SJCRH30 (cell line): ENCODE measurements around the gene KIAA0753. TPM values are rescaled to one million over a fixed set of nuclear protein-coding genes. Genes with fewer than 3 reads are reported as not detected.
"Not testable (repeated sequence)": the region's sequence is repeated elsewhere in the genome, so short reads cannot be mapped to it uniquely, and the experiment has no call there.

Source experiments
- DNase-seq, 2 experiments: peaks; one replicate each; pipeline ENCODE4 v3.0.0-alpha.2; 2015 to 2020
- H3K27ac ChIP-seq: fragments of 250-450 bp; sonication (Bioruptor Pico); 2 replicates; pipeline ENCODE4 v1.5.1; 2020; ENCODE audit warnings: mild to moderate bottlenecking, moderate library complexity
- H3K27me3 ChIP-seq: fragments of 250-450 bp; sonication (Bioruptor Pico); 2 replicates; pipeline ENCODE4 v1.5.1; 2020; ENCODE audit warnings: mild to moderate bottlenecking, moderate library complexity
- H3K36me3 ChIP-seq: fragments of 250-450 bp; sonication (Bioruptor Pico); 2 replicates; pipeline ENCODE4 v1.5.1; 2020; ENCODE audit warnings: mild to moderate bottlenecking, moderate library complexity
- H3K4me1 ChIP-seq: fragments of 250-450 bp; sonication (Bioruptor Pico); 2 replicates; pipeline ENCODE4 v1.5.1; 2020; ENCODE audit warnings: mild to moderate bottlenecking, moderate library complexity
- H3K4me3 ChIP-seq: fragments of 250-450 bp; sonication (Bioruptor Pico); 2 replicates; pipeline ENCODE4 v1.5.1; 2020; ENCODE audit warnings: mild to moderate bottlenecking, moderate library complexity
- H3K9me3 ChIP-seq: fragments of 250-450 bp; sonication (Bioruptor Pico); replicated peaks from 2 replicates; pipeline ENCODE4 v1.5.1; 2020; ENCODE audit warnings: mild to moderate bottlenecking, moderate library complexity
- total RNA-seq: library from RNA; depleted of rRNA; stranded (reverse); fragments of >200 nt; shearing (Covaris generic); gene quantifications from 2 replicates; pipeline ENCODE4 v1.2.3, GENCODE V29; 2014

KIAA0753 gene
- total RNA-seq, 1 experiment from 2014 or later, result 14.3 TPM

DNA sequence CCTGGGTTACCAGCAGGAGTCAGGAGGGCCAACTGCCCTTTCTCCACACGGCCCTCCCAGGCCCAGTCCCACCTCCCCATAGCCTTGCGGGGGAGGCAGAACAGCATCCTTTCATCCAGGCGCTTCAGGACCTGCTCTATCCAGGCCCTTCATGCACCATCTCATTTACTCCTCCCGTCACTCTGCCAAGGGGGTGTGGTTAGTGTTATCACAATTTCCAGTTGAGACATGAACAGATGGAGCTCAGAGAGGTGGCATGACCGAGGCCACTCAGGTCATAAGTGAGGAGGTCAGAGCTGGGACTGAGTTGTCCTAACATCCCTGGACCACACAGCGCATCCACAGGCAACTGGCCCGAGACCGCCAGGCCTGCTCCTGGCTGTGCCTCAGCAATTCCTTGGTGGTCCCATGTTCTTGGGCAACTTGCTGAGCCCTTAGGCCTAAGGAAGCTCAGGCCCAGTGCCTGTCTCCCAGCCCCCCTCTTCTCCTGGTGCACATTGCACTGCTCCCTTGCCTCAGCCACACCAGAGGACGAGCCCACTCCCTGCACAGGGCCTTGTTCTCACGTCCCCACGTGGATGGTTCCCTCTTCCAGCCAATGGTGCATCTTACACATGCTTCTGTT, 34.8 kb upstream of the KIAA0753 start:
- Histone ChIP-seq H3K4me3 (no peak overlapping the region), H3K4me1 (no peaks in the 10 kb centered on the region), H3K36me3 (no peaks in the 10 kb centered on the region), H3K27me3 (peaks cover 5% of the 10 kb centered on the region; the same call in 1 of the 2 replicates), H3K27ac (no peak overlapping the region), H3K9me3 (no peaks in the 10 kb centered on the region)
- DNase-seq, result no peak

DNA sequence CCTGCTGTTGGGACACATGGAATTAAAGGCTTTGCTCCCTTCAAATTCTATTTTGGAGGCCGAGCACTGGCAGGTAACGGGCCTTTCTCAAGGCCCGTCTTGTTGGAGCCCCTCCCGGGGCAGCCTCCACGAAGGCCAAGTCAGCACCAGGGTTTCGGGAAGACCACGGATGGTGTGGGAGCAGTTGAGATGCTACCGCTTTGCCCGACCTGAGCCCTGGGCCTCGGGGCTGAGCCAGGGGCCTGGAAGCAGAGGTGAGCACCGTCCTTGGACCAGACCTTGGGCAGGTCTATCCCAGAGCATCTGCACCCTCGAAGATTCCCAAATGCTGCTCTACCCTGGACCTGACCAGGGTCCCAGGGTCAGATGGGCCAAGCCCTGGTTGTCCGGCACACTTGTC, 34.1 kb upstream of the KIAA0753 start:
- Histone ChIP-seq H3K9me3 (no peaks in the 10 kb centered on the region), H3K4me1 (no peaks in the 10 kb centered on the region), H3K4me3 (no peak overlapping the region), H3K36me3 (no peaks in the 10 kb centered on the region), H3K27me3 (peaks cover 5% of the 10 kb centered on the region; the same call in 1 of the 2 replicates), H3K27ac (no peak overlapping the region)
- DNase-seq, result no peak

DNA sequence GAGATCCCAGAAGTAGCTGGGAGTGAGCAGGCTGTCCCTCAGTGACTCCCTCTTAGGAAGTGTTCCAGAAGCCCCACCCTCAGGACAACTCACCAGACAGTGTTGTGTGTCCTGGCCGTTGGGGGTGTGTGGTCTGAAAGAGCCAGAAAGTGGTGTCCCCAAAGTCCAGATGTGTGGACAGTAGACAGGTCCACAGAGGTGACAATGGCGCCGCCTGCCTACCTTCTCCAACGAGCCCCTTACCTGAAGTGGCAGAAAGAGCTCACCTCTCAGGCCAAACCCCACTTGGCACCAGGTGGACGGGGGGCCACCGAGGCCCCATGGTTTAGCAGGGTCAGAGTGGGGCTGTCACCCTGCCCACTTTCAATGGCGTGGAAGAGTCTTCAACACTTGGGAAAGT, 30.9 kb upstream of the KIAA0753 start:
- Histone ChIP-seq H3K27me3 (no peaks in the 10 kb centered on the region), H3K27ac (no peak overlapping the region), H3K4me1 (no peaks in the 10 kb centered on the region), H3K36me3 (no peaks in the 10 kb centered on the region), H3K4me3 (no peak overlapping the region), H3K9me3 (no peaks in the 10 kb centered on the region)
- DNase-seq, result no peak

DNA sequence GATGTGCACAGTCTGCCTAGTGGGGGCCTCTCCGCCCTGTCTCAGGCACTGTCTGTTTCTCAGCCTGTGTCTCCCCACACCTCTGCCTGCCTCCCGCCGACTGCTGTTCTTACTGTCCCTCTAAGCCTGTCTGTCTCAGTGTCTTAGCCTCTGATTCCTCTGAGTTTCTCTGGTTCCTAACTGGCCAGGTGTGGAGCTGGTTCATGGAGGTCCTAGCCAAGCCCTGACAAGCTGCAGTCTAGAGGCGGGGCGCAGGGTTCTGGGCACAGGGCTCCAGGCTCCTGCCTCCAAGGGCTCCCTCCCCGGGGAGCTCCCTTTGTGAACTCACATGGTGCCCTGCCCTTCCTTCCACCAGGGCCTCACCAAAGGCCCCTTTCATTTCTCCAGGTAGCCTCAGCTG, 30.5 kb upstream of the KIAA0753 start:
- H3K9me3 ChIP-seq, result no peaks in the 10 kb centered on the region
- no peaks in the 10 kb centered on the region for H3K36me3 ChIP-seq
- H3K4me1 ChIP-seq, result no peaks in the 10 kb centered on the region
- H3K27ac ChIP-seq, result no peak overlapping the region
- DNase-seq, result no peak
- no peaks in the 10 kb centered on the region for H3K27me3 ChIP-seq
- H3K4me3 ChIP-seq, result no peak overlapping the region

DNA sequence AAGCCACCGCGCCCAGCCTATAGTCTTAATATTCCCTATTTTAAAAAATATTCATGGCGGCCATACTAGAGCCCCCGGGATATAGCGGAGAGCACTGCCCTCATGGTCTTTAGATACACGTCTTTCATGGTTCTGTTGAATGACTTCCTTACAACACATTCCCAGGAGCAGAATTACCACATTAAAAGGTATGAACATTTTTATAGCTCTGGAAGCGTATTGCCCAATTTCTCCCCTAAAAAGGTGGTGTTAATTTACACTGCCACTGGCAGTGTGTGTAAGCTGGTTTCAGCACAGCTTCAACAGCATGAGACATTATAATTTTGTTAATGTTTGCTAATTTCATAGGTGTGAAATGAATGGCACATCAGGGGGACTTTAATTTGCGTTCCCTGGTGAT, 30.1 kb upstream of the KIAA0753 start:
- H3K27ac ChIP-seq, result no peak overlapping the region
- no peaks in the 10 kb centered on the region for H3K9me3 ChIP-seq
- no peaks in the 10 kb centered on the region for H3K27me3 ChIP-seq

DNA sequence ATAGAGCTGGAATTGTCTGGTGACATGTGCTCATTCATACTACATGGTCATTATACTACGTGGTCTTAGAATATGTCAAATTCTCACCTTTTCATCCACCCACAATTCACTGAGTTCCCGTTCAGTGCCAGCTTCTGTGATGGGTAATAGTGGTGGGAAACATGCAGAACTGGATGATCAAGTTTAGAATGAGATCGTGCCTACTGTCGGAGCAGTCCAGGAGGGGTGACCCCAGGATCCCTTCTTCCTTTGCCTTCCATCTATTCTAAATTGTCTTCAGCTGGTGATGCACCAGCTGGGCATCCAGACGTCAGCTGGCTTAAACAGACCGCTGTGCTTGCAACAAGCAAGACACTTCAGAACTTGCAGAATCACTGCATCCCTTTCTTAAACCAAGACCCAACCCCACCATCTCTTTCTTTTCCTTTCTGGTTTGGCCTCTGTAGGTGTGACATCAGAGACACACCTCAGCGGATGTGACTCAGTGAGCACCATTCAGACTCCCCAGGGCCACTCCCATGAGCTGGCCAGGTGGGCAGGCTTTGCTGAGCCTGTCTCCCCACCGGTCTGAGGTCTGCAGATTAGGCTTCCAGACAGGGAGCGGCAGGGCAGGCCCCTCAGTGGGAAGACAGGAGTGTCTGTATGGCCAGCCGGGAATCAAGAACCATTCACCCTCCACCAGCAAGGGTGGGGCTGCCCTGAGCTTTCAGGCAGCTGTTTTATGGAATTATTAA, 29.1 kb upstream of the KIAA0753 start:
- Histone ChIP-seq H3K4me1 (no peaks in the 10 kb centered on the region), H3K9me3 (no peaks in the 10 kb centered on the region), H3K27me3 (no peaks in the 10 kb centered on the region), H3K27ac (no peak overlapping the region), H3K4me3 (no peak overlapping the region), H3K36me3 (no peaks in the 10 kb centered on the region)
- no peak for DNase-seq

More for the DNA sequence above, 30.1 kb upstream of the KIAA0753 start:
- H3K4me1 ChIP-seq, result no peaks in the 10 kb centered on the region
- no peaks in the 10 kb centered on the region for H3K36me3 ChIP-seq
- H3K4me3 ChIP-seq, result no peak overlapping the region
- no peak for DNase-seq

DNA sequence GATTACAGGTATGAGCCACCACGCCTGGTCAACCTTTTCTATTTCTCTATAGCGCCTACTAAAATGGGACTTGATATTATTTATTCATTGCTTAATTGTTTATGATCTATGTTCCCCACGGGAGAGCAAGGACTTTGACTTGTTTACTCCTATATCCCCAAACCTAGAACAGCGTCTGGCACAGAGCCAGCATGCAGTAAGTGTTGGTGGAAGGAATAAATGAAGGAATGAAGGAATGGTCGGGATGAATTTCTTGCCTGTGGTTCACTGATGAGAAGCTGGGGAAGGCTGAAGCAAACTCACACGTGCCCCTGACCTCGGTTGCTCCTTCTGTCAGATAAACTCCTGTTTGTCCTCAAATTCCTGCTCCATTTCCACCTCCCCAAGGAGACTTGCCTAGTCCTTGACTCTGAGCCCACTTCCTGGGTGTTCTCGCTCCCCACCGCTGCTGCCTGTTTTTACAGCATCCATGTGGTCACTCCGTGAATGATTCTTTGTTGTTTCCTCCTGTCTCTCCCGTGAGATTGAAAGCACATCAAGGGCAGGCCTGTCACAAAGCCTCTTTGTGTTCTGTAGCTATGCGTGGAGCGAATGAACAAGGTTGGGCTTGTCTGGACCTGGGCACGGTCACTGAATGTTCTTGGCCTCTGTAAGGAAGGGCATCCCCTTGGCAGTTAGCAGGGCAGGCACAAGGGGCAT, 28.4 kb upstream of the KIAA0753 start:
- Histone ChIP-seq H3K36me3 (no peaks in the 10 kb centered on the region), H3K27ac (no peak overlapping the region), H3K27me3 (no peaks in the 10 kb centered on the region), H3K9me3 (no peaks in the 10 kb centered on the region), H3K4me3 (no peak overlapping the region), H3K4me1 (no peaks in the 10 kb centered on the region)
- peak in 1 of 2 experiments; percentile 4 for DNase-seq

DNA sequence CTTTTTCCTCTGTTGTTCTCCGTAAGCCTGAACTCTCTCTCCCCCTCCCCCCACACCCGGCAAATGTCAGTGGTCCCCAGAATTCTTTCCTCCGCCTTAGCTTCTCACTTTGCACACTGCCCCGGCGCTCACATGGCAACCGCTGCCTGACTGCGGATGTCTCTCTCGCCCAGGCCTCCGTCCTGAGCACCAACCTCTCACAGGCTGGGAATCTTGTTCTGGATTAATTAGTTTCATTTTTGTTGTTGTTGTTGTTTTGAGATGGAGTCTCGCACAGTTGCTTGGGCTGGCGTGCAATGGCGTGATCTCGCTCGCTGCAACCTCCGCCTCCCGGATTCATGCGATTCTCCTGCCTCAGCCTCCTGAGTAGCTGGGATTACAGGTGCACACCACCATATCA, 27.7 kb upstream of the KIAA0753 start:
- H3K4me1 ChIP-seq, result no peaks in the 10 kb centered on the region
- DNase-seq, result no peak
- no peak overlapping the region for H3K27ac ChIP-seq
- H3K4me3 ChIP-seq, result no peak overlapping the region
- no peaks in the 10 kb centered on the region for H3K27me3 ChIP-seq
- no peaks in the 10 kb centered on the region for H3K9me3 ChIP-seq
- no peaks in the 10 kb centered on the region for H3K36me3 ChIP-seq

DNA sequence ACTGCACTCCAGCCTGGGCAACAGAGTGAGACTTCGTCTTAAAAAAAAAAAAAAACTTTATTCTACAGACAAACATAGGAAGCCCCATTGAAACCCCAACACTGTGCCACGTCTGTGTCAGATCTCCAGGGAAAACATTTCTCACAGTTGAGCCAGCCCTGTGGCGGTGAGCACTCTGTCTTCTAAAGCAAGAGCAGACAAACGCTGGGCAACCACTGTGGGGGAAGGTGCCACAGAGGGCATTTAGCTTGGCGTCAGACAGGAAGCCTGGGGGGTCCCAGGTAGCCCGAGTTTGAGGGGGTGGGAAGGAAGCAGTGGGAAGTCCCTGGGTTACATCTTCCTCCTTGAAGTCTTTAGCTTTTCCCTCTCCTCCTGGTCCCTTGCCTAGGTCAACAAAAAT, 27.0 kb upstream of the KIAA0753 start:
- H3K4me1 ChIP-seq, result no peaks in the 10 kb centered on the region
- no peaks in the 10 kb centered on the region for H3K9me3 ChIP-seq
- H3K27me3 ChIP-seq, result no peaks in the 10 kb centered on the region
- no peak for DNase-seq
- no peak overlapping the region for H3K27ac ChIP-seq
- H3K4me3 ChIP-seq, result no peak overlapping the region
- no peaks in the 10 kb centered on the region for H3K36me3 ChIP-seq

DNA sequence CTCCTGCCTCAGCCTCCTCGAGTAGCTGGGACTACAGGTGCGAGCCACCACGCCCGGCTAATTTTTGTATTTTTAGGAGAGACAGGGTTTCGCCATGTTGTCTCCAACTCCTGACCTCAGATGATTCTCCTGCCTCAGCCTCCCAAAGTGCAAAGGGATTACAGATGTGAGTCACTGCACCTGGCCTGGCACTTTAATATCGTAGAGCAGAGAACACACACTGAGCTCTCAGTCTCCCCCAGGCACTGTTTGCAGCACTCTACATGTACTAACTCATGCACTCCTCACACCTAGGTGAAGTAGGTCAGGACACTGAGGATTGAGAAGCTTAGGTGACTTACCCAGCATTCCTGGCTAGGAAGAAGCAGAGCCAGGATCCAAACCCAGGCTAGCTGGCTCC, 26.0 kb upstream of the KIAA0753 start:
- Histone ChIP-seq H3K36me3 (no peaks in the 10 kb centered on the region), H3K27ac (no peak overlapping the region), H3K4me1 (no peaks in the 10 kb centered on the region), H3K9me3 (no peaks in the 10 kb centered on the region), H3K27me3 (no peaks in the 10 kb centered on the region), H3K4me3 (no peak overlapping the region)
- DNase-seq, result no peak

DNA sequence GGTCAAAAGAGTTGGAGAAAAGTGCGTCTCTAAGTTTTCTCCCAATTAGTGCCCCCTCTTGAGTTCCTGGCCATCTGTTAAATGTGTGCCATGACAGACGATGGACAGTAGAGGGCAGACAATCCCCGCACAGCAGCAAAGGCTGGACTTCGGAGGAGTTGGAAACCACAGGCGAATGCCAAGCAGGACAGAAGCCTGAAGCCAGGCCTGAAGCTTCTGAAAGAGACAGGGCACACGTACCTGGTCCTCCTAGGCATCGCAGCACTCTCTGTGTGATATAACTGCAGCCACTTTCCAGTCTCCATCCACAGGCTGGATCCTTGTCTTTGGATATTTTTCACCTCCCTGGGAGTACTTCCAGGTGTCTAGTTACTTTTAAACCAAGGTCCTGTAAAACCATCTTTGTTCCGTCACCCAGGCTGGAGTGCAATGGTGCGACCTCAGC, 25.6 kb upstream of the KIAA0753 start:
- peak; percentile 59 to 82 for DNase-seq
- Histone ChIP-seq H3K36me3 (no peaks in the 10 kb centered on the region), H3K27me3 (no peaks in the 10 kb centered on the region), H3K4me3 (no peak overlapping the region), H3K9me3 (no peaks in the 10 kb centered on the region), H3K27ac (no peak overlapping the region), H3K4me1 (no peaks in the 10 kb centered on the region)

DNA sequence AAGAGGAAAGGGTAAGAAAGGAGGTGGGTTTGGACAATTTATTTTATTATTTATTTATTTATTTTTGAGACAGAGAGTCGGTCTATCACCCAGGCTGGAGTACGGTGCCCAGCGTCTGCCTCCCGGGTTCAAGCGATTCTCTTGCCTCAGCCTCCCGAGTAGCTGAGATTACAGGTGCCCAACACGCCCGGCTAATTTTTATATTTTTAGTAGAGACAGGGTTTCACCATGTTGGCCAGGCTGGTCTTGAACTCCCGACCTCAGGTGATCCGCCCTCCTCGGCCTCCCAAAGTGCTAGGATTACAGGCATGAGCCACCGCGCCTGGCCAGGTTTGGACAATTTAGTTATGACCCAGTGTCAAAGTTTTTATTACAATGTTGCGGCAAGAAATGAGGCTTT, 22.7 kb upstream of the KIAA0753 start:
- not testable (repeated sequence) for H3K9me3 ChIP-seq, H3K27ac ChIP-seq, H3K36me3 ChIP-seq, H3K4me3 ChIP-seq, H3K27me3 ChIP-seq, DNase-seq, H3K4me1 ChIP-seq

DNA sequence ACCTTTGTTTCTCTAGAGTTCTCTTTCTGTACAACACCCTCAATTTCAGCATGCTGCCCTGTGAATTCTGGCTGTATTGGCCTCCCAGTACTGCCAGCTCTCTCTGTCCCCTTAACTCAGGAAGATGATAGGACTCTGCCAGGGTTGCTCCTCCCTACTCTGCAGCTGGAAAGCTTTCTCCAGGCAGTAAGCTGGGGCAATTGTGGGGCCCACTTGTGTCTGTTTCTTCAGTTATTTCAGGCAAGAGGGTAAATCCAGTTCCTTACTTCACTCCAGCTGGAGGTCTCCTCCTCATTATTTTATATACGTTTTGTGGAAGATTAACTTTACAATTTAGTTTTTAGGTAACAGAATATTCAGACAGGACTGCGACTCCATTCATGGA, 20.9 kb upstream of the KIAA0753 start:
- DNase-seq, result no peak
- Histone ChIP-seq H3K27me3 (no peaks in the 10 kb centered on the region), H3K36me3 (no peaks in the 10 kb centered on the region), H3K9me3 (no peaks in the 10 kb centered on the region), H3K4me1 (no peaks in the 10 kb centered on the region), H3K4me3 (no peak overlapping the region), H3K27ac (no peak overlapping the region)

DNA sequence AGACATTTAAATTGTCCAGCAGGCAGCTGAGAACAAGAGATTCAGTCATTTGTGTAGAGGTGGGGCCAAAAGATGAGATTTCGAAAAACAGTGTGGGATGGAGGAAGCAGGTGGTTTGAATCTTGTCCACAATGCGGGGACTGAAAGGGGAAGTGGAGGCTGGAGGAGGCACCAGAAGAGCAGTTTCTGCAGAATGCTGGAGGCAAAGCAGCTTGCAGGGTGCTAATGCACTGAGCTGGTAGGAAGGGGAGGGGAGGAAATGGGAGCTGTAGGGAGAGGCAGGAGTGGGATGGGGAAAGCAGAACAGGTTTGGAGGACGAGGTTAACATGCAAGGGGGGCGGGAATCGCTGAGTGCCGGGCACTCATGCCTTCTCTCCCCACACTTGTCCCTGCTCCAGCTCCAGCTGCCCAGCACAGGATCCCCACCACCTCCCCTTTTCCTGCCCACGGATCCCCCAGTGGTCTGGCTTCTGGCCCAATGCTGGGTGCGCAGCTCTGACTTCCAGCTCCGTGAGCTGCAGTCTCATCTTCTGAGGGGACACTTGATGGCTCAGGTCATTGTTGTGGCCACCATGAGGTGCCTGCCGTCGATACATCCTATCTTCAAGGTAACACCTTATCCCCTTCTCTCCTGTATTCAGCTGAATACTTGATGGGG, 20.4 kb upstream of the KIAA0753 start:
- H3K4me1 ChIP-seq, result no peaks in the 10 kb centered on the region
- no peaks in the 10 kb centered on the region for H3K36me3 ChIP-seq
- no peak overlapping the region for H3K4me3 ChIP-seq
- no peak overlapping the region for H3K27ac ChIP-seq
- H3K9me3 ChIP-seq, result no peaks in the 10 kb centered on the region
- H3K27me3 ChIP-seq, result no peaks in the 10 kb centered on the region
- no peak for DNase-seq

DNA sequence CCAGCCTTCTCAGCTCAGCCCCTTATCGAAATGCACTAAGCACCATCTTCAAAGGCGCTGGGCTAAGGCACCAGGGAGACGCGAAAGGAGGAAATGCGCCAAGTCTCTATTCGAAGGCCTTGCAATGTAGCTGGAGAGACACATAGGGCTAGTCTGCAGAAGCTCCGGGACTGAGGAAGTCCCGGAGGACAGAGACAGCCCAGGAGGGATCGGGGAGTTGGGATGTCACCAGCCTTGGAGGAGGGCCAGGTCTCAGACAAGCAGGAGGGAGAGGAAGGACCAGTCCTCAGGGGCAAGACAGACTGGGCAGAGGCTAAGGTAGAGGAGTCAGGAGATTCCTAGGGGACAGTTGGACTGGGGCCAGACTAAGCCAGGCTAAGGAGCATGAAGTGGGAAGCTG, 19.6 kb upstream of the KIAA0753 start:
- Histone ChIP-seq H3K27me3 (no peaks in the 10 kb centered on the region), H3K4me1 (no peaks in the 10 kb centered on the region), H3K4me3 (no peak overlapping the region), H3K27ac (no peak overlapping the region), H3K9me3 (no peaks in the 10 kb centered on the region), H3K36me3 (no peaks in the 10 kb centered on the region)
- no peak for DNase-seq
